ENCODE measurements around the gene CACNA2D3.

GRCh38 chr3:55085231-55085630, 962.9 kb downstream of the CACNA2D3 start:
- TF ChIP-seq CTCF (optimal IDR thresholded peaks at IDR 0.05 in 1 of 3, IDR thresholded peaks at IDR 0.05 in 1 of 3, conservative IDR thresholded peaks at IDR 0.05 in 1 of 3; ENCODE audit: extremely low read depth in 1 of 3, insufficient read depth in 2 of 3, low read length in 3 of 3) (no peak), EZH2 (IDR thresholded peaks at IDR 0.05; ENCODE audit: low read length) (no peak)
